ENCODE results near the gene TTC34.

Gene TTC34

DNA sequence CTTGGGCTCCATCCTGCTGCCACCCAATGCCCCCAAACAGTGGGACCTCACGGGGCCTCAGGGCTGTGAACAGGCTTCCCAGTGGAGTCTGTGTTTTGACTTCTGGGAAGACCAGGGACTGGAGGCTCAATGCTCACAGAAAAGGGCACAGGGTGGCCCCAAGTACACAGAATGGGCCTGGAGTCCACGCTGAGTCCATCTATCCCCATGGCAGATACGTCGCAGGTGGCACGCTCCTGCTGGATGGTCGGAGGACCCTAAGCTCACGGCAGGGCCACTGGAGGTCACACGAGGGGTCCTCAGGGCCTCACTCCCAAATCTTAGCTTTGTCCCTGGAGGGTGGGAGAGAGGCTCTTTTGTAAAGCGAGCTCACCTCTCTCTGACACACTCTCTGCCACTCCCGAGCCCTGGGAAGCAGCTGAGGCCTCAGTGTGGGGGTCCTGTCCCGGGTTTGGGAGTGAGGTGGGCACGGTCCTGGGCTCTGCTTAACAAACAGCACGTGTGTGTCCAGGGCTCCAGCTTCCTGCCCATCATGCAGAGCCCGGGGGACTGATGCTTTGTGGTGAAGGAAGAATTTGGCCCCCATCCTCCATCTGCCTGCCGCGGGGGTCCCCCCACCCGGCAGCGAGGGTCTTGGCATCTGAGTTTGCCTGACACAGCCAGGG, 27.2 kb upstream of the TTC34 start:
- no peak for TF ChIP-seq CTCF (IDR thresholded peaks at IDR 0.05; ENCODE audit: low read depth, low read length)
- H3K4me3 ChIP-seq (ENCODE audit: low read depth, low read length) = no peak overlapping the region

DNA sequence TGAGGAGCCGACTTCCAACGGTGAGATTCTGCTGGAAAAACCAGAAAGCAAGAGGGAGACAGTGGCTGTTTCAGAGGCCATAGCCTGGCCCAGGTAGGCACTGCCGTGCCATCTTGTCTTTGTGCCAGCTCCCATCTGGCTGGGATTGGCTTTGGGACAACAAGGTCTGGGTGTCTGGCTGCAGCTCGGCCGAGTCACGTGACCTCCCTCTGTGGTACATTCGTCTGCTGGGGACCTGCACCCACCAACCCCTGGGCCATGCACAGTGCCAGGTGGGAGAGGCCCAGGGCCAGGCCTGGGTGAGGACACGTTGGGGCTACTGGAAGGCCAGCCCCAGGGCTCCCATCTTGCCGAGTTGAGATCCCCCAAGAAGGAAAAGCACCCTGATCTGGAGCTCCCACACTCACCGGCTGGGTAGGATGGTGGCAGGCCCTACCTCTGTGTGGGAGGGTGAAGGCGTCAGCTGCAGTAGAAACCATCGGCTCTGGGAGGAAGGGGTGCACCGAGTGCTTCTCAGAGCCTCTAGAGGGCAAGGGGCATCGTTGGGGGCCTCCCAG, 25.3 kb upstream of the TTC34 start:
- H3K4me3 ChIP-seq (ENCODE audit: low read depth, low read length) = no peak overlapping the region
- TF ChIP-seq CTCF (IDR thresholded peaks at IDR 0.05; ENCODE audit: low read depth, low read length) = no peak

DNA sequence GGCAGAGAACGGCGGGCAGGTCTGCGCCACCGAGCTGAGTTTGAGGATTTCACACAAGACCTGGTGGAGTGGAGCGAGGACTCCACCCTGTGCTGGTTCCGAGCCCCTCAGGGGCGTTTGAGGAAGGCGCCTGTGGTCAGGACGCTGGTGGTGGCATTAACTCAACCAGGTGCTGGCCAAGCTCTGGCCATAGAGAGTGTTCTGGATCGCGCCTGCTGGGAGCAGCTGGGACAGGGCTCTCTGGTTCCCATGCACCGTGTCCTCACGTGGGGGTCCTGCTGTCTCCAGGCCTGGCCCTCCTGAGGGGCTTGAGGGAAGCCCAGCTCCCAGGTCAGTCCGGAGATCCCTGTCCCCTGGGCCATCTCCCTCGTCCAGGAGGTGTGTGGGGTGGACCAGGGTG, 24.8 kb upstream of the TTC34 start:
- no peak for TF ChIP-seq CTCF (IDR thresholded peaks at IDR 0.05; ENCODE audit: low read depth, low read length)
- no peak overlapping the region for H3K4me3 ChIP-seq (ENCODE audit: low read depth, low read length)

DNA sequence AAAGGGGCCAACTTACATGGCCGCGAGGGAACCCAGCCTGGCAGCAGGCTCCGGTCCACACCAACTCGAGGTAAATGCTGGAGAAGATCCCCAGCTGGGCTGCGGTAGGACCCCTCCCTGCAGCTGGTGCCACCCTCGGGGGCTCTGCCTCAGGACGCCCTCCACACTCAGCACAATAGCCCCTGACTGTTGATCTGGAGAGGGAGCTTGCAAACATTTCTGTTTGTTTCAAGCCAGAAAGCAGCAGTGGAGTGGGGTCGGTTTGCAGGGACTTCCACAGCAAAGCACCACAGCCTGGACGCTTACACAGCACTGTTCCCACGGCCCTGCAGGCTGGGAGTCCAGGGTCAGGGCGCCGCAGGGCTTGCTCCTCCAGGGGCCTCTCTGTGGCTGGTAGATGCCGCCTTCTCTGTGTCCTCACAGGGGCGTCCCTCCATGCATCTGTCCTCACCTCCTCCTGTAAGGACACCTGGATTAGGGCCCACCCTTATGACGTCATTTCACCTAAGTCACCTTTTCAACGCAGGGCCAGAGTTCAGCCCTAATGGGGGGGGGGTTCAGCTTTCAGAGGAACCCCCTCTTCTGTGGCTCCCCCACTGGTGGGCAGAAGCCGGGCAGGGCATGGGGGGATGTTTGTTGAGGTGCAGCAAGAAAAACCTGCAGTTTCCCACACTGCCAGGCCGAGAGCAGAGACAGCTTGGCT, 24.1 kb upstream of the TTC34 start:
- H3K4me3 ChIP-seq (ENCODE audit: low read depth, low read length) = no peak overlapping the region
- no peak for TF ChIP-seq CTCF (IDR thresholded peaks at IDR 0.05; ENCODE audit: low read depth, low read length)

DNA sequence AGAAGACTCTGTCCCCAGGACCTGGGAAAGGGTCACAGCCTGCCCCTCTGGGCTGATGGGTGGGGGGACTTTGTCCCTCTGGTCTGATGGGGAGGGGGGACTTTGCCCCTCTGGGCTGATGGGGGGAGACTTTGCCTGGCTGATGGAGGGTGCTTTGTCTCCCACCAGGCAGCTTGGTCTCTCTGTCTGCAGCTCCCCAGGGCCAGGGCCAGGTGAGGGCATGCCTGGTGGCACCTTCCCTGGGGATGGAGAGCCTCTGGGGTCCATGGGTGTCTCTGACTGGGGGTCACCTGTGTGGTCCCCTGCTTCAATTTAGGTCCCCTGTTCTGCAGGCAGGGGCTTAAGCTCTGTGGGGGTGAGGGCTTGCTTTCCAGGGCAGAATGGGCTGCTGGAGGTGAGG, 23.5 kb upstream of the TTC34 start:
- no peak overlapping the region for H3K4me3 ChIP-seq (ENCODE audit: low read depth, low read length)
- no peak for TF ChIP-seq CTCF (IDR thresholded peaks at IDR 0.05; ENCODE audit: low read depth, low read length)

DNA sequence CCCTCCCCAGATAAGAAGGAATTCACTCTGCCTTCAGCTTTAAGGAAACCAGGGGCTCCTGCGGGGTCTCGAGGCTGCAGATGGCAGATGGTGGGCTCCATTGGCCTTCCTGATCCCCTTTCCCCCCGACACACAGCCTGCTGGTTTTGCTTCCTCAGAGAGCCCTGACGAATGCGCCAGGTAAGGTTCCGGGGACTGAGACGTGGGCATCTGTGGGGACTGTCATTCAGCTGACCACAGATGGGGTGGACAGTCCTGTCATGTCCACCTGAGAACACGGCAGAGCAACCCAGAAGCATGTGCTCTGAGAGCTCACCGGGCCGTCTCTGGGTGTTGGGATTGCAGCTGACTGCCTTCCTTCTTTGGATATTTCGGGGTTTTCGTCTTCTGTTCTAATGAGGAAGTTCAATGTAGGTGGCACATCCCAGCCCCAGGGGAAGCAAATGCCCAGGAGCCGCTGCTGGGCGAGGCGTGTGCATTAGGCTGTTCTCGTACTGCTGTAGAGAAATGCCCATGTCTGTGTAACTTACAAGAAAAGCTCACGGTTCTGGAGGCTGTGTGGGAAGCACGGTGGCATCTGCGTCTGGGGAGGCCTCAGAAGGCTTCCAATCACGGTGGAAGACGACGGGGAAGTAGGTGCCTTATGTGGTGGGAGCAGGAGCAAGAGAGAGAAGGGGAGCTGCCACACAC, 22.6 kb upstream of the TTC34 start:
- no peak for TF ChIP-seq CTCF (IDR thresholded peaks at IDR 0.05; ENCODE audit: low read depth, low read length)
- H3K4me3 ChIP-seq (ENCODE audit: low read depth, low read length) = no peak overlapping the region
